Ureter (tissue), 1 donor: Measurements from ENCODE around the gene RAB40C. TPM values are rescaled to one million over a fixed set of nuclear protein-coding genes. Genes with fewer than 3 reads are reported as not detected.

ENCODE experiments used
- DNase-seq: peaks from one replicate; pipeline ENCODE4 v3.0.0-alpha.2; 2020; ENCODE audit warnings: low spot score
- total RNA-seq: library from RNA; stranded (reverse); gene quantifications from one replicate; pipeline ENCODE4 v1.2.4, GENCODE V29; 2023
- donor health status: DM: yes; HTN: yes; CAD: no.

RAB40C gene
- total RNA-seq, 1 donor from 2014 or later, result 39.2 TPM

DNA sequence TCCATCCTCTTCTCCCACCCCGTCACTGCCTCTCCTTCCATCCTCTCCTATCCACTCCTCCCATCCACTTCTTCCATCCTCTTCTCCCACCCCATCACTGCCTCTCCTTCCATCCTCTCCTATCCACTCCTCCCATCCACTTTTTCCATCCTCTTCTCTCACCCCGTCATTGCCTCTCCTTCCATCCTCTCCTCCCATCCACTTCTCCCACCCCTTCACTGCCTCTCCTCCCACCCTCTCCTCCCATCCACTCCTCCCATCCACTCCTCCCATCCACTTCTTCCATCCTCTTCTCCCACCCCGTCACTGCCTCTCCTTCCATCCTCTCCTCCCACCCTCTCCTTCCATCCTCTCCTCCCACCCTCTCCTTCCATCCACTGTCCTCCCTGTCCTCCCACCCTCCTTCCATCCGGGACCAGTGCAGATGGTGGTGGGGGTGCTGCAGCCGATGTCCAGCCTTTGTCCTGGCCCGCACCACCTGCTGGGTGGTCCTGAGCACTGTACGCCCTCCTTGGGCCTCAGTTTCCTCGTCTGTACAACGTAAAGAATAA, 42.0 kb downstream of the RAB40C start:
- no peak for DNase-seq

DNA sequence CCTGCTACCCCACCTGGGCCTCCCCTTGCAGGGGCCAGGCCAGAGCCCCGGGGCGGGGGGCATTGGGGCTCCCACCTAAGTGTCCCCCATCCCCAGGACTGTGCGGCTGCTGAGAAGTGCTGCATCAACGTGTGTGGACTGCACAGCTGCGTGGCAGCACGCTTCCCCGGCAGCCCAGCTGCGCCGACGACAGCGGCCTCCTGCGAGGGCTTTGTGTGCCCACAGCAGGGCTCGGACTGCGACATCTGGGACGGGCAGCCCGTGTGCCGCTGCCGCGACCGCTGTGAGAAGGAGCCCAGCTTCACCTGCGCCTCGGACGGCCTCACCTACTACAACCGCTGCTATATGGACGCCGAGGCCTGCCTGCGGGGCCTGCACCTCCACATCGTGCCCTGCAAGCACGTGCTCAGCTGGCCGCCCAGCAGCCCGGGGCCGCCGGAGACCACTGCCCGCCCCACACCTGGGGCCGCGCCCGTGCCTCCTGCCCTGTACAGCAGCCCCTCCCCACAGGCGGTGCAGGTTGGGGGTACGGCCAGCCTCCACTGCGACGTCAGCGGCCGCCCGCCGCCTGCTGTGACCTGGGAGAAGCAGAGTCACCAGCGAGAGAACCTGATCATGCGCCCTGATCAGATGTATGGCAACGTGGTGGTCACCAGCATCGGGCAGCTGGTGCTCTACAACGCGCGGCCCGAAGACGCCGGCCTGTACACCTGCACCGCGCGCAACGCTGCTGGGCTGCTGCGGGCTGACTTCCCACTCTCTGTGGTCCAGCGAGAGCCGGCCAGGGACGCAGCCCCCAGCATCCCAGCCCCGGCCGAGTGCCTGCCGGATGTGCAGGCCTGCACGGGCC, 42.8 kb downstream of the RAB40C start:
- no peak for DNase-seq

DNA sequence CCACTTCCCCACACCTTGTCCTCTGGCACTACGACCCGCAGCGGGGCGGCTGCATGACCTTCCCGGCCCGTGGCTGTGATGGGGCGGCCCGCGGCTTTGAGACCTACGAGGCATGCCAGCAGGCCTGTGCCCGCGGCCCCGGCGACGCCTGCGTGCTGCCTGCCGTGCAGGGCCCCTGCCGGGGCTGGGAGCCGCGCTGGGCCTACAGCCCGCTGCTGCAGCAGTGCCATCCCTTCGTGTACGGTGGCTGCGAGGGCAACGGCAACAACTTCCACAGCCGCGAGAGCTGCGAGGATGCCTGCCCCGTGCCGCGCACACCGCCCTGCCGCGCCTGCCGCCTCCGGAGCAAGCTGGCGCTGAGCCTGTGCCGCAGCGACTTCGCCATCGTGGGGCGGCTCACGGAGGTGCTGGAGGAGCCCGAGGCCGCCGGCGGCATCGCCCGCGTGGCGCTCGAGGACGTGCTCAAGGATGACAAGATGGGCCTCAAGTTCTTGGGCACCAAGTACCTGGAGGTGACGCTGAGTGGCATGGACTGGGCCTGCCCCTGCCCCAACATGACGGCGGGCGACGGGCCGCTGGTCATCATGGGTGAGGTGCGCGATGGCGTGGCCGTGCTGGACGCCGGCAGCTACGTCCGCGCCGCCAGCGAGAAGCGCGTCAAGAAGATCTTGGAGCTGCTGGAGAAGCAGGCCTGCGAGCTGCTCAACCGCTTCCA, 43.6 kb downstream of the RAB40C start:
- DNase-seq, result no peak

DNA sequence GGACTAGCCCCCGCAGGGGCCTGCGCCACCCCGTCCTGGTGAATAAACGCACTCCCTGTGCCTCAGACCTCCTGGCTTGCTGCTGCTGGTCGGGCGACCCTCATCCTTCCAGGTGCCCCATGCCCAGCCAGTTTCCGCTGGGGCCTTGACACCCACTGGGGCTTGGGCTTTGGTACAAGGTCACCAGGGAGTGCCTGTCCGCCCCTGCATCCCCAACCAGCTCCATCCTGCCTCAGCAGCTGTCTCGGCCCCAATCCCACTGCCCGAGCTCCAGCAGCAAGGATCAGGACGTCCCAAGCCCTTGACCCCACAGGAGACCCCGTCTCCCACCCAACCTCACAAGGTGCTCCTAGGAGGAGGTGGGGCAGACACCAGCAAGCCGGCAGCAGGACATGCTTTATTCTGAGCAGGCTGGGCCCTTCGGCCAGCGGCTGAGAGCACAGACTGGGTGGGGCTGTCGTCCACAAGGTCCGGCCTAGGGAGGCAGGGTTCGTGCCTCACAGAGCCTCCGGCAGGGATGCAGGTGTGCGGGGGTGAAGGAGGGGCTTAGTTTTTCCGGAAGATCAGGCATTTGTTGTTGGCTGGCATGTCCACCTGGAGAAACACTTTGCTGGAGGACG, 44.3 kb downstream of the RAB40C start:
- no peak for DNase-seq

DNA sequence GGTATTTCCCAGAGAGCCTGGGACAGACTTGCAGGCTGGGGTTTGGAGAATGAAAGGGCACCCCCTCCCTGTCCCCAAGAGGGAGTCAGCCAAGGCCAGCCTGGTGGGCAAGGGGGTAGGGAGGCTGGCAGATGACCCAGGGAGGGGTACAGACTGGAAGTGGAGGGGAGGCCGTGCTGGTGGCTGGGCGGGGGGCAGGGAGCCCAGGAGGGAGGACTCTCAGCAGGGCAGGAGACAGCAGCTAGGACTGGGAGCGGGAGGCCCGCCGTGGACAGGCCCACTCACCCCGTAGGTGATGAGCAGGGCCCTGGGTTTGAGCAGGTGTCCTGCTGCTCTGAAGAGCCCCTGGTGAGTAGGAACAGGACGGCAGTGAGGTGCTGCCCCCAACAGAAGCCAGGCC, 45.1 kb downstream of the RAB40C start:
- DNase-seq, result no peak

DNA sequence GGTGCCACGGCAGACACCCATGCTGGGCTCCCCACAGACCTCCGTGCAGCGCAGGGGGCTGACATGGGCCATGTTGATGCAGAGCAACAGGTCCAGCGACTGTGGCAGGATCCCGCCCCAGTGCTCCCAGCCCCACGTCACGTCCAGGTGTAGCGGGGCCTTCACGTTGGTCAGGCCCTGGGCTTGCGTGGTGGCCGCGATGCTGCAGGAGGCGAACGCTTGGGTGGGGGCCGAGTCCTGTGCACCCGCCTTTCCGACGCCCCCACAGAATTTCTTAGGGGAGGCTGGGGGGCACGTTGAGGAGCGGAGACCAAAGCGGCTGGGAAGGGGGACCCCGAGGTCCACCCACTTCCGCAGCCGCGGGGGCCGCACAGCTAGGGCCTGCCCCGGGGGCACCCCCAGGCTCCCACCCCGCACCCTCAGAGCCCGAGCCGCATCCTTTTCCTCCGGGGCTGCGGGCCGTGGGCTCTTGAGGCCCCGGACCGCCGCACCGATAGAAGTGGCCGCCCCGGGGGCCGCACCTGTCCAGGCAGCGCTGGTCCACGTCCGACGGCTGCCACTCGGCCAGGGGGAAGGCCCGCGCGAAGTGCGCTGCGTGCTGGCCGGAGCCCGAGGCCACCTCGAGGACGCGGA, 45.8 kb downstream of the RAB40C start:
- DNase-seq, result no peak

DNA sequence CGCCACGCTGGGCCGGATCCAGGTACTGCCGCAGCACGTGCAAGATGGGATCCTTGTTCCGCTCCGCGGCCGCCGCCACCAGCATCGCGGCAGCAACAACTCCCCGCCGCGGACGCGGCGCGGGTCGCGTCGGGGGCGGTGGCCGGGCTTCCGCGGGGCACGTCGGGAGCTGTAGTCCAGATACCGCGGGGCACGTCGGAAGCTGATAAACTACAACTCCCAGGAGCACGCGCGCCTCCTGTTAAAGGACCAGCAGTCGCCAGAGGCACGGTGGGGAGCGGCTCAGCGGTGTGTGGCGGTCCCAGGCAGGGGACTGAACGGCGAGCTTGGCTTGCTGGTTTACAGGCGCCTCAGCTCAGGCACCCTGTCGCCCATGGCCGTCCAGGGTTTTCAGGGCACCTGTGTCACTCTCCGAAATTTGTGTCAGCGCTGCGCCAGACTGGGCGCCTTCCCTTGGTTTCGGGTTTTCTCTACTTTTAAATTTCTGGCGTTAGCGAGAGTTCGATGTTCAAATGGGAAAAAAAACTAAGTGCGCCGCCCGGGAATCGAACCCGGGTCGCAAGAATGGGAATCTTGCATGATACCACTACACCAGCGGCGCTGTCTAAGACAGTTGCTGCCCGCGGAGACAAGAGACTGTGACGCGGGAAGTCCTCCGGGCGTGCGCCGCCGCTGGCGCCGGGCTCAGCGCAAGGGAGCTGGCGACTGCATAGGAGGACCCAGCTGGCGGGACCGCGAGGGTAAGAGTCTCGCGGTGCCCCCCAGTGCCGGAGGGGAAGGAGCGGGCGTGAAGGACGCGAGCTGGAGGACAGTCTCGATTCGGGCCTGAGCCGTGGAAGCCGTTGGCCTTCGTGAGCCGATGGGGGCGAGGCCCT, 46.6 kb downstream of the RAB40C start, which contains the start of gene METTL26:
Gene METTL26, minus strand, starts transcription at position 100 of the 875 bp plus-strand sequence. Its CDS starts 15 bp downstream, at position 85.
- DNase-seq, result peak; percentile 94

DNA sequence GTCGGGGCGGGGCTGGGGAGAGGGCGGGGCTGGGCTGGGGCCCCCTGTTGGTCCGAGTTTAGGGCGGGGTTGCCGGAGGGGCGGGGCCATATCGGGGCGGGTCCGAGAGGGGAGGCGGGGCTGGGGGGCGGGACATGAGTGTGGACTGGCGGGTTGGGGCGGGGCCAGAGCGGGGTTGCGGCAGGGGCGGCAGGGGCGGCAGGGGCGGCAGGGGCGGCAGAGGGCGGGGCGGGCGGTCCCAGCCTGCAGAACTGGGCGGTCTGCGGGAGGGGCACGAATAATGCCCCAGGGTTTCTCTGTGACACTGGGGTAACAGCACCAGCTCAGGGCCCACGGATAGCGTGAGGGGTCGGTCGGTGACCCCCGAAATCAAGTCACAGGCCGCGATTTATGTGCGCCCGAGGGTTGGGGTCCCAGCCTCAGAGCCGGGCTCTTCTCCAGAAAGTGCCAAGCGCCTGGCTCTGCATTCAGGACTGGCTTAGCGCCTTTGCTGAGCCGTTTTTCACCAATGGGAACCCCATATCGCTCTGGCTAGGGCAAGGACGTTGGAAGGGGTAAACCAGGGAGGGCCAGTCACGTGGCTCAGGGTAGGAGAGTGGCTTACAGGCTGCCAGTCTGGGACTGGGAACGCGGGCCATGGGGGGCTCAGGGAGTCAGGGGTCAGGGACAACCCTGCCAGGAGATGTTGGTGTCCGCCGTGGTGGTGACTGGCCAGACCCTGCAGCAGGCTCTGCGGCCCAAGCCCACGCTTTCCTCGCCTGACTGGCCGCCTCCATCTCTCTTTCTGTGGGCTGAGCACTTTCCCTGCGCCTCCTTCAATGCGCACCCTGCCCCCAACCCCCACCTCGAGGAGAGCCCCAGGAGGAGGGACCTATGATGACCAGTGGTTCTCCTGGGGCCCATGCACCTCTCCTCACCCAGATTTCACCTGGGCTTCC, 47.5 kb downstream of the RAB40C start:
- DNase-seq, result peak; percentile 94

DNA sequence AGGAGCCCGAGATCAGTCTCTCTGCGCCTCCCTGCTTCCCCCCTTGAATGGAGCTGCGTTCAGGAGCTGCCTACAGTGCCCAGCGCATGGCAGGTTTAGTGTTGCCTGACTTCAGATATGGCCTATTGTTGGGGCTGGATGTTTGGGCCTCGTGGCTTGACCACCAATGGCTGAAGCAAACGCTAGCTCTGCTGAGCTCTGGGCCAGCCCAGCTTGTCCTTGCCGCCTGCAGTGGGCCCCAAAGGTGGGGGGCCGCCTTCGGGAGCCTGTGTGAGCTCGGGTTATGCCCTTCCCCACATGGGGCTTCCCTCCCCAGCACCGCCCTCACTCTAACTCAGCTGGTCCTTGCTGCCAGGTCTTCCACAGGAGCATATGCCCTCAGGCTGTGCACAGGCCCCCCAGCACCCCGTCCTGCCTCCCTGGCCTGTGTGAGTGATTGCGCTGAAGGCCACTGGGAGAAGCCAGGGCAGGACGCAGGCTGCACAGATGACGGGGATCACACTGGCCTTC, 48.2 kb downstream of the RAB40C start:
- no peak for DNase-seq

DNA sequence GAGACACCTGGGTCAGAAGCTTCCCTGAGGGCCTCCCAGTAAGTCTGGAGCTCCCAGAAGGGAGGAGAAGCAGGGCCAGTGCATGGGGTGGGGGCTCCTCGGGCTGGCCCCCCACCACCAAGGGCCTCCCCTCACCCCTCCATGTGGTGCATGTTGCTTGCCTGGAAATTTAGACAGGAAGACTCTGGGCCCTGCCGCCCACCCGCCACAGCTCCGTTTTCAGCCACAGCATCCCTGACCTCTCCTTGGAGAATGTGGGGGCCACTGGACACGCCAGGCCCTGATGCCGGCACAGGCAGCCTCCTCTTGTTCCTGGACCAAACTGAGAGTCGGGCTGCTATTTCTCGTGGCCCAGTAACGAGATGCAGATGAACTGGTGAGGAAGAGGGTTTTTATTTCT, 49.0 kb downstream of the RAB40C start:
- DNase-seq, result no peak

DNA sequence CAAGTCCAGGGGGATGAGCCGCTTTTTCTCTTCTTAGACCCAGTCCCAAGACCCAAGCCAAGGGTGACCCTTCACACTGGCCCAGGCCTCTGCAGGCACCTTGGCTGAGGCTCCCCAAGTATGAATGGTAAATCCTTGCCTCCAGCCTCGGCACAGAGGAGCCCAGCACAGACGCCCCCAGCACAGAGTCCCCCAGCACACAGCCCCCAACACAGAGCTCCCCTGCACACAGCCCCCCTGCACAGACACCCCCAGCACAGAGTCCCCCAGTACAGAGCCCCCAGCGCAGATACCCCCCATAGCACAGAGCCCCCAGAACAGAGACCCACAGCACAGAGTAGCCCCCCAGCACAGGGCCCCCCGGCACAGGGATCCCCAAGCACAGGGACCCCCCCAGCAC, 50.7 kb downstream of the RAB40C start:
- DNase-seq, result no peak

DNA sequence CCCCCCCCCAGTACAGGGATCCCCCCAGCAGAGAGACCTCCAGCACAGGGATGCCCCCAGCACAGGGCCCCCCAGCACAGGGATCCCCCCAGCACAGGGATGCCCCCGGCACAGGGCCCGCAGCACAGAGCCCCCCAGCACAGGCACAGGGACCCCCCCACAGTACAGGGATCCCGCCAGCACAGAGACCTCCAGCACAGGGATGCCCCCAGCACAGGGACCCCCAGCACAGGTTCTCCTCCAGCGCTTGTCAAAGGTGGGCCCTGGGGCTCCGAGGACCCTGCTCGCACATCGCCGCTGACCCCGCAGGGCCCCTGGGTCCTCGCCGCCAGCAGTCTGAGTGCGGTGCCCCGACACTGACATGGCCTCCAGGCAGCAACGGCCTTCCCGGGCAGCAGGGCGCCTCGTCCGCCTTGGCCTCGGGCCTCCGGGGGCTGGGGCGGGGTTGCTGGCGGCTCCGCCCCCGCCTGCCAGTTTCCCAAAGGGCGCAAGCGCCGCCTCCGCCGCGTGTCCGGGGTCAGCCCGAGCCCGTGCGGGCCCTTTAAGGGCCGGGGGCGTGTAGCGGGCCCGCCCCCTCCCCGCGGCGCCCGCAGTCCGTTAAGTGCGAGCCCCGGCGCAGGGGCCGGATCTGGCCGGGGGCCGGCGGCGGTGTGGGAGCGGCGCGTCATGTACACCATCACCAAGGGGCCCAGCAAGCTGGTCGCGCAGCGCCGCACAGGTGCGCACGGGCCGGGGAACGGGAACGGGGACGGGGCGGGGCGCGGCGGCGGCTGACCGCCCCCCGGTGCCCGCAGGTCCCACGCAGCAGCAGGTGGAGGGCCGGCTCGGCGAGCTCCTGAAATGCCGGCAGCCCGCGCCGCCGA, 51.7 kb downstream of the RAB40C start, which contains the start of gene MCRIP2:
Gene MCRIP2, plus strand, starts transcription at position 503 of the 863 bp plus-strand sequence. Its CDS starts 164 bp downstream, at position 667.
- peak; percentile 84 for DNase-seq

DNA sequence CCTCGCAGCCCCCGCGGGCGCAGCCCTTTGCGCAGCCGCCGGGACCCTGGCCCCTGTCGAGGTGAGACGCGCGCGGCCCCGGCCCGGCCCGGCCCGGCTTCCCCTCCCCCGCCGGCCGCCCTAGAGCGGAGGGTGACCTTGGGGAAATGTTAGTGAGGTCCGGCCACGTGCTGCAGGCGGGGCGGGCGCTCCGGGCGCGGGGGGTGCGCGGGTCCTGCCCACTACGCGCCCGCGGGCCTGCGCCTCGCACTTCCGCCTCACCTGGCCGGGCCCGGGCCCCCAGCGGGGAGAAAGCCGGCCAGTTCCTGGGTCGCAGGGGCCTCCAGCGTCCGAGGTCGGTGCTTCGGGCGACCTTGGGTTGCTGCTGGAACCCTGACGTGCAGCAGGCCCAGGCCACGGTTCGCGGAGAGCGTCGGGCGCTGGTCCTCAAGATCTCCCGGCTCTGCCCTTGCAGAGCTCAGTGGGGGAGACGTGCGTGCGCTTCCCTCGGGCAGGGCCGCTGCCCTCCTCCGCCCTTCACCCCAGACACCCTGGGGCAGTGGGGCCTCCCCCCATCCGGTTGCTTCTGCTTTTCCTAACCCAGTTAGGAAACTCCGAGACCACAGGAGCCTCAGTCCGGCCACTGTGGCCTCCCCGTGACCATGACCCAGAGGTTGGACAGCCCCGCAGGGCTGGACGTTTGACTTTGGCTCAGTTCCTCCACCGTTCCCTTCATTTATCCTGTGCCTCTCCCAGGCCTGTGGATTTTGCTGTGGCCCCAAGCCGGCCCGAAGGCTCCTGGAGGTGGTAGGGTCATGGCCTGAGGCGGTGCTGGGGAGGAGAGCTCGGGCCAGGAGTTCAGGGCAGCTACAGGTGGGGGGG, 52.6 kb downstream of the RAB40C start:
- no peak for DNase-seq

DNA sequence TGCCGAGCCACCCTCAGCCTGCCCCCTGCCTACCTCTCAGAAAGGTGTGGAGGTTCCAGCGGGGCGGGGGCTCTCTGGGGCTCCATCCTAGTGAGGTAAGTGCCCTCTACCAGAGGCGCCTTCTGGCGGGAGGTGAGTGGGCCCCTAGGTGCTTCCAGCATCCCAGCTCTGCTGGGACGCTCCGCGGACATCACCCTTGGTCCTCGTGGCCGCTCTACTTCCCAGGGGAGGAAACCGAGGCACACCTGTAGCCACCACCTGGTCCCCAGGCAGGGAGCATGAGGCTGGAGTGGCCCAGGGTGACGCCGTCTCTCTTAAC, 53.1 kb downstream of the RAB40C start:
- no peak for DNase-seq

DNA sequence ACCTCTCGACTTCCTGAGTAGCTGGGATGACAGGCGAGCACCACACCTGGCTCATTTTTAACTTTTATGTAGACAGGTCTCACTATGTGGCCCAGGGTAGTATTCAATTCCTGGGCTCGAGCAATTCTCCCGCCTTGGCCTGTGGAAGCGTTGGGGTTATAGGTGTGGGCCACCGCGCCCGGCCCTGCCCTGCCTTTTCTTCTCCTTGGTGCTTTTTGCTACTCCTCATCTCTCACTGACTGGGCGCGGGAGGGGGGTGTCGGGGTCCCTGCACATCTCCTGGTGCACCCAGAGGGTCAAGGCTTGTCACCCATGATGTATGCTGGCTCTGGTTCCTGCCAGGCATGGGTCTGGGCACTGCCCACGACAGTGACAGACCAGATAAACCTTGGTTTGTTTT, 54.7 kb downstream of the RAB40C start:
- no peak for DNase-seq

DNA sequence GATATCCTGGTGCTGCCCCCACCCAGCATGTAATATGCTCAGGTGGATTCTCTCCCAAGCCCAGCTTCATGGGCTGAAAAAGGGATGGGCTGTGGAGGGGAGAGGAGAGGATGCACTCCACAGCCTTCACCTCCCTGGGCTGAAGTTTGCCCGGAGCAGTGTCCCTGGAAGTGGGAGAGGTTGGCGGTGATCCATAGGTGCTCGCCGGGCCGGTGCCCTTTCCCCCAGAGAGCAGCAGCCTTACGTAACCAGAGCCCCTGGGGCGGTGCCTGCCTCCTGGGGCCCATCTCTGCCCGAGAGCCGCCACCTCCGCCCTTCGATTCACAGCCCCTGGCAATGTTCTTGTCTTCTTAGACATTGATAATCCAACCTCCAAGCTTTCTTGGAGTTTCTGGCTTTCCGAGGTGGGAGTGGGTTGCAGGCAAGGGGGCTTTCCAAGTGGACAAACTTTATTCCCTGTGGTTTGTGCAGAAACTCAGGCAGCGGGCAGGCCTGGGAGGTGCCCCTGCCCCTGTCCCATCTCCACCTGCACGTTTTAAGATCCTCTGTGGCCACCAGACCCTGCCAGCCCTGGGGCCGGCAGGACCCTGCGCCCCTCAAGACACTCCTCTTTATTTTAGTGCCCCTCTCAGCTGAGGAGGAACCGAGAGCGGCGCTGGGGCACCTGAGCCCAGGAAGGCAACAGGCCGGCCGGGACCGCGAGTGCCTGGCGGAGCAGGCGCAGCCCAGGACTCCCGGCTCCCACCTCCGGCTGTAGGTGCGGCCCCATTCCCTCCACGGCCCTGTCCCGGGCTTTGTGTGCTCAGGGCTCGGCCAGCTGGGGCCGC, 56.2 kb downstream of the RAB40C start:
- DNase-seq, result no peak
